Activated CD8-positive, alpha-beta memory T cell treated with anti-CD3 and anti-CD28 coated beads, Interleukin-2, amount 50 U/mL, for 24 hours (primary cell): ENCODE data around the gene ZNF554.
"Not testable (repeated sequence)": the region's sequence is repeated elsewhere in the genome, so short reads cannot be mapped to it uniquely, and the experiment has no call there.

Source experiments
- DNase-seq: peaks from one replicate; pipeline ENCODE4 v3.0.0-alpha.2; 2020; ENCODE audit errors: extremely low read depth

Gene ZNF554

DNA sequence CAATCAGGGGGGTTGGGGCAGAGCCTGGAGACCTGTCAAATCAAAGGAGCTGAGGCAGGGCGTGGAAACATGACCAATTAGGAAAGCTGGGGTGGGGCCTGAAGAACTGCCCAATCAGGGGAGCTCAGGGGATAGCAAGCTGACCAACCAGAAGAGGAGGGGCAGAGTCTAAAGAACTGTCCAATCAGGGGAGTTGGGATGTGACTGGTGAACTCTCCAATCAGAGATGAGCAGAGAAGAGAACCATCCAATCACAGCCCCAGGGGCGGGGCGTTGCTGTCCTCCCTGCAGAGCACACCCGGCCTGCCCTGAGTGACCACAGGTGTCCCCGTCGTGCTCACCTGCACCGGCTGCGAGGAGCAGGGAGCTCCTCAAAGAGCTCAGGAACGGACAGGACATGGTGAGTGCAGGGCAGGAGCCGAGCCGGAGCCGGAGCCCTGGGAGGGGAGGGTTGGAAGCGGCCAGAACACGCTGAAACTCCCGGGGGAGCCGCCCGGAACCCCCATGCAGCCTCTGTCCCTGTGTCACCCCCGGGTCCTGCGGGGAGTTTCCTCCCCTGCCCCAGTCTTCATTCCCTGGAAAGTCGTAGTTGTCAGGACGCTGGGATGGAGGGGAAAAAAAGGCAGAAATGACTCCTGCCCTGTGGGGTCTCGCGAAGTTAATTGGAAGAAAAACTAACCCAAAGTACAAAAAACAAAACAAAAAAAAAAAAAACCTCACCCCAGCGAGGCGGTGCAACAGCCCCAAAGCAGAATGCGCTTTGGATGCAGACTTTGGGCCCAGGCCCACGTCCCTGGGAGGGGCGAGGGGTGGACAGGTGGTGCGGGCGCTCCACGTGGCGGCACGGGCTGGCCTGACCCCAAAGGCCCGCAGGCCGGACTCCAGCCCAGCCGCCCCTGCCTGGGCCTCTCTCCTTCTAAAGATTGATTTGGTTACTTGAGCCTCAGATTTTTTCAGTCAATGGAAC lies 47.6 kb downstream of the ZNF554 start, which contains the start of gene ZNF556:
TSS of gene ZNF556 (plus strand) at position 311 of the 967 bp plus-strand sequence. CDS start at position 398, 87 bp downstream.
- DNase-seq: no peak

DNA sequence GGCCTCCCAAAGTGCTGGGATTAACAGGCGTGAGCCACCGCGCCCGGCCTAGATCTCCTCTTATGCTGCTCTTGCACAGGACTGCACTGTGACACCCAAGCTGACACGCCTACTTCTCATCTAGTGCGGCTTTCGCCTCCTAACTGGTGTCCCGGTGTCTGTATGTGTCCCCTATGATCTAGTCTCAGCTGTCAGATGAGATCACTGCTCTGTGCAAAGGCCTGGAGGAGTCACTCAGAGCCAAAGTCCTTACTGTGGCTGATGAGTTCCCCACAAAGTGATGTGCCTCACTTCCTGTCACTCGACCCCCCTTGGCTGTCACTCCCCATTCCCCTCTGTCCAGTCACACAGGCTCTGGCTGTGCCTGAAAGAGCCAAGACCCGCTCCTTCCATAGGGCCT lies 50.0 kb downstream of the ZNF554 start:
- no peak for DNase-seq

DNA sequence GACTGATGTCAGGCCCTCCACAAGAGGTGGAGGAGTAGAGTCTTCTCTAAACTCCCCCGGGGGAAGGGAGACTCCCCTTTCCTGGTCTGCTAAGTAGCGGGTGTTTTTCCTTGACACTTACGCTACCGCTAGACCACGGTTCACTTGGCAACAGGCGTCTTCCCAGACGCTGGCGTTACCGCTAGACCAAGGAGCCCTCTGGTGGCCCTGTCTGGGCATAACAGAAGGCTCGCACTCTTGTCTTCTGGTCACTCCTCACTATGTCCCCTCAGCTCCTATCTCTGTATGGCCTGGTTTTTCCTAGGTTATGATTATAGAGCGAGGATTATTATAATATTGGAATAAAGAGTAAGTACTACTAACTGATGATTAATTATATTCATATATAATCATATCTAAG lies 52.5 kb downstream of the ZNF554 start:
- not testable (repeated sequence) for DNase-seq

DNA sequence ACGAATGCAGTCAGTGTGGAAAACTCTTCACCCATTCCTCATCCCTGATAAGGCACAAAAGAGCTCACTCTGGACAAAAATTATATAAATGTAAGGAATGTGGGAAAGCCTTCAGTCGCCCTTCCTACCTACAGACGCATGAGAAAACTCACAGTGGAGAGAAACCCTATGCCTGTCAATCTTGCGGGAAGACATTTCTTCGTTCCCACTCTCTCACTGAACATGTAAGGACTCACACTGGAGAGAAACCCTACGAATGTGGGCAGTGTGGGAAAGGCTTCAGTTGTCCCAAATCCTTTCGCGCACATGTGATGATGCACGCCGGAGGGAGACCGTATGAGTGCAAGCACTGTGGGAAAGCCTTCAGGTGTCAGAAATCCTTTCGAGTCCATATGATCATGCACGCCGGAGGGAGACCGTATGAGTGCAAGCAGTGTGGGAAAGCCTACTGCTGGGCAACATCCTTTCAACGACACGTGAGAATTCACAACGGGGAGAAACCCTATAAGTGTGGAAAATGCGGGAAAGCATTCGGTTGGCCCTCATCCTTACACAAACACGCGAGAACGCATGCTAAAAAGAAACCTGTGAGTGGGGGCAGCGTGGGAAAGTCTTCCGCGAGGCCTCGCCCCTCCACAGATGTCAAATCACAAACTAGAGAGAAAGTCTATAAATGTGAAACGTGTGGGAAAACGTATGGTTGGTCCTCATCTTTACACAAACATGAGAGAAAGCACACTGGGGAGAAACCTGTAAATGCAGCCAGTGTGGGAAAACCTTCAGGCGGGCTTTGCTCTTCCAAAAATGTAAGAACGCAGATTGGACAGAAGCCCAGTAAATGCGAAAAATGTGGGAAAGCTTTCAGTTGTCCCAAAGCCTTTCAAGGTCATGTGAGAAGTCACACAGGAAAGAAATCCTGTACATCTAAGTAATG lies 58.0 kb downstream of the ZNF554 start:
- DNase-seq: no peak

DNA sequence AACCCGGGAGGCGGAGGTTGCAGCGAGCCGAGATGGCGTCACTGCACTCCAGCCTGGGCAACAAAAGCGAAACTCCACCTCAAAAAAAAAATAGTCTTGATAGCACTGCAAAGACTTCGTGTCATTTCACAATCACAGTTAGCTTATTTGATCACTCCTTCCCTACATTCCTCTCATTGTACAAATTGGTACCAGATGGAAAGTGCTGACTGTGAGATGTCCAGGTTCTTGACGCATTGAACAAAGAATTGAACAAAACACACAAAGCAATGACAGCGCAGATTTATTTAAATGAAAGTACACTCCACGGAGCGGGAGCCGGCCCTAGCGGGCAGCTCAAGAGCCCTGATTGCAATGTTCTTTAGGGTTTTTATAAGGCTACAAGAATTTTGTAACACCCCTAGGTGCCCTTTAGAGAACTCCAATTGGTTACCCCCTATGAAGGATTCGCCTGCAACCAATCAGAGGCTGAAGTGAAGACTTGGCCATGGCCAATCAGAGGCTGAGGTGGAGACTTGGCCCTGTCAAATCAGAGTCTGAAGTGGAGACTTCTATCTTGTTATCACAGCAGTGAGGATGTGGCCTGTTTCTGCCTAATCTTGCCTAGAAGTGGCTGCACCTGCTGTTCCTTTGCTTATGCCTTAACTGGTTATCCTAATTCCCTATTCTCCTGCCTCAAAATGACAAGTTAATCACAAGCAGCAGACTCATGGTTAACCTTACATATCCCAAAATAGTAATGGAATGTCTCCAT lies 64.2 kb downstream of the ZNF554 start:
- DNase-seq: no peak

DNA sequence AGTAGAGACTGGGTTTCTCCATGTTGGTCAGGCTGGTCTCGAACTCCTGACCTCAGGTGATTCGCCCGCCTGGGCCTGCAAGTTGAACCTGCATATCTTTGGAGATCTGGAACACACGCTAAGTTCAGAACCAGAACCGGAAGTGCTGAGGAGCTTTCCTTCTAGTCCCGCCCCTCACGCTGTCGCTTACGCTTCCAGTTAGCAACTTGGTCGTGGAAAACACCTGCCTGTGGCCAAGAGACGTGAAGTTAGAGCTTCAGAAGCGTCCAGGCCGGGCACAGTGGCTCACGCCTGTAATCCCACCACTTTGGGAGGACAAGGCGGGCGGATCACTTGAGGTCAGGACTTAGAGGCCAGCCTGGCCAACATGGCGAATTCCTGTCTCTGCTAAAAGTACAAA lies 66.1 kb downstream of the ZNF554 start:
- DNase-seq: no peak
